Measurements from ENCODE around the gene GJA5.

DNA sequence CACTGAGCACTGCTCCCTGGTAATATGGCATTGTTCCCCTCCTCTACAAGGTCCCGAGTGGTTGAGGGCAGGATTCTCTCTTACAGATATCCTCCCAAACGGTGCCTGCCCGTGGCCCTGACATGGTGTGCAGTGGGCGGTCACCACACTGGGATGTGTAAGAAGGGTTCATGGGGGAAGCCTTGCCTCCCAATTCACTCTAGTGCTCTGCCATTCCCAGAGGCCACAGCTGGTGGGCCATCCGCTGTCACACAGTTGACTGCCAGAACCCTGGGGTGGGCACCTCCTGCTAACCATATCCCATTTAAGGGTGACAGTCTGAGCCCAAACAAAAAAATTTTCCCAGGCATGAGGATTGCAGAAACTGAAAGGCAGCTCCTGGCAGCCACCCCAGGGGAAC is 9.1 kb downstream of the GJA5 start:
- TF ChIP-seq, protein P1, sequence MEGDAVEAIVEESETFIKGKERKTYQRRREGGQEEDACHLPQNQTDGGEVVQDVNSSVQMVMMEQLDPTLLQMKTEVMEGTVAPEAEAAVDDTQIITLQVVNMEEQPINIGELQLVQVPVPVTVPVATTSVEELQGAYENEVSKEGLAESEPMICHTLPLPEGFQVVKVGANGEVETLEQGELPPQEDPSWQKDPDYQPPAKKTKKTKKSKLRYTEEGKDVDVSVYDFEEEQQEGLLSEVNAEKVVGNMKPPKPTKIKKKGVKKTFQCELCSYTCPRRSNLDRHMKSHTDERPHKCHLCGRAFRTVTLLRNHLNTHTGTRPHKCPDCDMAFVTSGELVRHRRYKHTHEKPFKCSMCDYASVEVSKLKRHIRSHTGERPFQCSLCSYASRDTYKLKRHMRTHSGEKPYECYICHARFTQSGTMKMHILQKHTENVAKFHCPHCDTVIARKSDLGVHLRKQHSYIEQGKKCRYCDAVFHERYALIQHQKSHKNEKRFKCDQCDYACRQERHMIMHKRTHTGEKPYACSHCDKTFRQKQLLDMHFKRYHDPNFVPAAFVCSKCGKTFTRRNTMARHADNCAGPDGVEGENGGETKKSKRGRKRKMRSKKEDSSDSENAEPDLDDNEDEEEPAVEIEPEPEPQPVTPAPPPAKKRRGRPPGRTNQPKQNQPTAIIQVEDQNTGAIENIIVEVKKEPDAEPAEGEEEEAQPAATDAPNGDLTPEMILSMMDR (IDR thresholded peaks at IDR 0.05) = no peak
- no peak for TF ChIP-seq EZH2 (IDR thresholded peaks at IDR 0.05; ENCODE audit: borderline replicate concordance, insufficient read depth, low read depth, low read length, poor library complexity, severe bottlenecking)
